ENCODE results near the gene CSTF1. TPM values are rescaled to one million over a fixed set of nuclear protein-coding genes. Genes with fewer than 3 reads are reported as not detected.

CSTF1 gene
- total RNA-seq, 6 experiments from 2014 or later: 32.1 to 40.5 (median 34.6) TPM

- Mint-ChIP-seq H3K9me3 (no peaks in the 10 kb centered on the region), H3K4me3 (peak overlapping the region; percentile 54), H3K4me1 (ENCODE audit: low read depth) (peaks cover 62% of the 10 kb centered on the region), H3K27ac (peak overlapping the region; percentile 92), H3K27me3 (ENCODE audit: insufficient read depth) (peaks cover 2% of the 10 kb centered on the region; the same call in 1 of the 2 replicates), H3K36me3 (ENCODE audit: low read depth) (no peaks in the 10 kb centered on the region)
- no peak for DNase-seq
- no peak for TF ChIP-seq CTCF (IDR thresholded peaks at IDR 0.05)
Observed at GRCh38 chr20:56440346-56441007, 48.0 kb downstream of the CSTF1 start.

- peak overlapping the region; percentile 92 for H3K27ac Mint-ChIP-seq
- H3K27me3 Mint-ChIP-seq (ENCODE audit: insufficient read depth): peaks cover 2% of the 10 kb centered on the region; the same call in 1 of the 2 replicates
- no peak for TF ChIP-seq CTCF (IDR thresholded peaks at IDR 0.05)
- DNase-seq: no peak
- no peaks in the 10 kb centered on the region for H3K9me3 Mint-ChIP-seq
- peak overlapping the region; percentile 63; the same call in 1 of the 2 replicates for H3K4me3 Mint-ChIP-seq
- H3K36me3 Mint-ChIP-seq (ENCODE audit: low read depth): no peaks in the 10 kb centered on the region
- H3K4me1 Mint-ChIP-seq (ENCODE audit: low read depth): peaks cover 61% of the 10 kb centered on the region
Observed at GRCh38 chr20:56442389-56443365, 50.2 kb downstream of the CSTF1 start.

DNA sequence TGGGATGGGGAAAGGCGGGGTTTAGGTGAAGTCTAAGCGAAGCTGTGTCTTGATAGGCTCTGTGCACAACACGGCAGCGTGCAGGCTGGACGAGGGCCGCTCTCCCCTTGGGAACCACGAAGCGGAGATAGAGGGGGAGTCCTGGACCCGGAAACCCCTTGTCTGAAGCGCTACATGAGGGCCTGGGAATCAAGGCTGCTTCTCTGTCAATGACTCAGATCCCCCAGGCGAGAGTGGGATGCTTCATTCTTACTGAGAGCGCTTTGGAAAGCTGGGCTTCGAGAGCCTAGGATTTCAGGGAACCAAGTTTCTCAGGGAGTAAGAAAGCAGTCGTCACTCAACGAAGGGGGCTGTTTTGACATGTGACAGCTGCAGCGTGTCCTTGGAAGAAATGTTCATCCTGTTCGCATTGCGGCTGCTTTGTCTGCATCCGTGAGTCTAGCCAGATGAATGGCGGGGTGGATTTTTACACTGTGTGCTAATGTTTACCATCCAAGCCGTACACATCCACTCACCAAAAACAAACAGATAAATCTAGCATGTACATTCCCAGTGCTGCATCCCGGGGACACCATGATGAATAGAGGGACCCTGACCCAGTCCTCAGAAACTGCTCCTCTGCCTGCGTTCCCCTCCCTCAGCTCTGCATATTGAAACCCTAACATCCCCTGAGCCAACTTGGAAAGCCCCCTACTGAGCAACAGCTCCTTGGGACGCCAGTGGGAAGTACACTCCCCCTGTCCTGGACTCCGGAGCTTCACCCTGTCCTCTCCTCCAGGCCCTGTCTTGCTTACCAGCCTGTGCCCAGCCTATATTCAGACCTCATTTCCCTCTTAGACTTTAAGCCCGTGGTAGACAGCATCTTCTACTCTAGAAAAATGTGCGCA, 51.5 kb downstream of the CSTF1 start:
- peak; percentile 48 for DNase-seq
- H3K27me3 Mint-ChIP-seq (ENCODE audit: insufficient read depth): peaks cover 2% of the 10 kb centered on the region; the same call in 1 of the 2 replicates
- no peaks in the 10 kb centered on the region for H3K9me3 Mint-ChIP-seq
- no peak for TF ChIP-seq CTCF (IDR thresholded peaks at IDR 0.05)
- no peaks in the 10 kb centered on the region for H3K36me3 Mint-ChIP-seq (ENCODE audit: low read depth)
- peak overlapping the region; percentile 62 for H3K4me3 Mint-ChIP-seq
- H3K27ac Mint-ChIP-seq: peak overlapping the region; percentile 90
- peaks cover 49% of the 10 kb centered on the region for H3K4me1 Mint-ChIP-seq (ENCODE audit: low read depth)

DNA sequence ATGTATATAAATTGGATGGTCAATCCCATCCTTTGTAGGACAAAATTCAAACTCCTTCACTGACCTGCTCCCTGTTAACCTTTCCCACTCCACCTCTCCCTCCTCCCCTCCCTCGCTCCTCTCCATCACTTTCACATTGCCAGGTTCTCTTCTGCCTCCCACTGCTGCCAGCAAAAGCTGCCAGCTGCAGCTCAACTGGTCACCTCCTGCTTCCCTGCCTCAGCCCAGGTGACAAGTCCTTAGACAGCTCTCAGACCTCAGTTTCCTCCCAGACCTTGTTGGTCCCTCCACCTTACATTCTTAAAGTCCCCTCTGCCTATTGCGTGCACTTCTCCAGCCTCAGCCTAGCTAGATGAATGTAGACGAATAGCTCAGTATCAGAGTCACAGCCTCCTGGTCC, 52.7 kb downstream of the CSTF1 start:
- DNase-seq: no peak
- H3K4me1 Mint-ChIP-seq (ENCODE audit: low read depth): peaks cover 37% of the 10 kb centered on the region
- H3K9me3 Mint-ChIP-seq: no peaks in the 10 kb centered on the region
- H3K36me3 Mint-ChIP-seq (ENCODE audit: low read depth): no peaks in the 10 kb centered on the region
- H3K27ac Mint-ChIP-seq: peak overlapping the region; percentile 3; the same call in 1 of the 2 replicates
- no peak overlapping the region for H3K4me3 Mint-ChIP-seq
- no peak for TF ChIP-seq CTCF (IDR thresholded peaks at IDR 0.05)
- peaks cover under 1% of the 10 kb centered on the region; the same call in 1 of the 2 replicates for H3K27me3 Mint-ChIP-seq (ENCODE audit: insufficient read depth)

DNA sequence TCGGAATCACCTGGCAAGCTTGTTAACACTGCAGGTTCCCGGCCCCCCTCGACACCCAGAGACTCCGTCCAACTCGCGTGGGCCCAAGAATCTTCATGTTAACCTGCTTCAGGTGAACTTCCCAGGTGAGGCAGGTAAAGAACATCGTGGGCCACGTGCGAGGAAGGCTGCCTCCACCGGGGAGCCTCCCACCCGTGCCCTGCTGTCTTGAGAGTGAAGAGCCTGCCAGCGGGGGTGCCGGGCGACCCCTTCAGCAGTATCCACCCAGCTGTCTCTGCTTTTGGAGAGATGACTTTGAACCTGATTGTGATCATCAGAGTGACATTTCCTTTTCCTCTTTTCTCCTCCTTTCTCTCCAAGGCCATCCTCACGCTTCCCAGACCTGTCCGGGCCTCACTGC, 53.1 kb downstream of the CSTF1 start:
- H3K9me3 Mint-ChIP-seq: no peaks in the 10 kb centered on the region

More for the DNA sequence above, 53.1 kb downstream of the CSTF1 start:
- H3K27ac Mint-ChIP-seq: 0 out of 2 replicates have a peak overlapping the region, but pooled peaks have one; percentile 3
- no peaks in the 10 kb centered on the region for H3K27me3 Mint-ChIP-seq (ENCODE audit: insufficient read depth)
- no peaks in the 10 kb centered on the region for H3K36me3 Mint-ChIP-seq (ENCODE audit: low read depth)
- peaks cover 33% of the 10 kb centered on the region for H3K4me1 Mint-ChIP-seq (ENCODE audit: low read depth)
- TF ChIP-seq CTCF (IDR thresholded peaks at IDR 0.05): no peak
- no peak overlapping the region for H3K4me3 Mint-ChIP-seq
- DNase-seq: no peak

Measured in HFFc6 (cell line).